Forelimb muscle (tissue), 1 donor: Measurements from ENCODE around the gene TNFAIP6. TPM values are rescaled to one million over a fixed set of nuclear protein-coding genes. Genes with fewer than 3 reads are reported as not detected.

ENCODE experiments used
- DNase-seq: peaks from one replicate; pipeline ENCODE4 v3.0.0-alpha.2; 2013; ENCODE audit warnings: low read depth
- polyA plus RNA-seq: library from polyadenylated mRNA; unstranded; fragments of 120-200 nt; gene quantifications from one replicate; pipeline ENCODE4 v1.2.1, GENCODE V29; 2013; ENCODE audit not compliant: insufficient read length

TNFAIP6 gene
- polyA plus RNA-seq, 1 donor = 12.2 TPM

GRCh38 chr2:151359768-151360461 is 2.5 kb downstream of the TNFAIP6 start:
- DNase-seq = no peak

- DNase-seq = no peak
Observed at GRCh38 chr2:151361674-151362370, 4.4 kb downstream of the TNFAIP6 start.

GRCh38 chr2:151363709-151364108 is 6.3 kb downstream of the TNFAIP6 start:
- DNase-seq = no peak

- DNase-seq = no peak
Observed at GRCh38 chr2:151367571-151367970, 10.2 kb downstream of the TNFAIP6 start.

GRCh38 chr2:151374436-151374835 is 17.0 kb downstream of the TNFAIP6 start:
- DNase-seq = no peak

GRCh38 chr2:151379169-151379568 is 21.8 kb downstream of the TNFAIP6 start:
- no peak for DNase-seq

GRCh38 chr2:151380580-151381235 is 23.3 kb downstream of the TNFAIP6 start:
- DNase-seq = no peak

GRCh38 chr2:151381266-151381665 is 23.9 kb downstream of the TNFAIP6 start:
- no peak for DNase-seq

- DNase-seq = no peak
Observed at GRCh38 chr2:151388011-151388410, 30.6 kb downstream of the TNFAIP6 start.

GRCh38 chr2:151391436-151391835 is 34.0 kb downstream of the TNFAIP6 start:
- DNase-seq = no peak

- no peak for DNase-seq
Observed at GRCh38 chr2:151394509-151394908, 37.1 kb downstream of the TNFAIP6 start.

- DNase-seq = no peak
Observed at GRCh38 chr2:151395509-151396374, 38.4 kb downstream of the TNFAIP6 start.

- no peak for DNase-seq
Observed at GRCh38 chr2:151399981-151400380, 42.6 kb downstream of the TNFAIP6 start.

GRCh38 chr2:151401149-151401548 is 43.8 kb downstream of the TNFAIP6 start:
- no peak for DNase-seq

GRCh38 chr2:151403914-151404313 is 46.5 kb downstream of the TNFAIP6 start:
- no peak for DNase-seq

GRCh38 chr2:151405376-151405775 is 48.0 kb downstream of the TNFAIP6 start:
- DNase-seq = no peak

GRCh38 chr2:151407281-151407680 is 49.9 kb downstream of the TNFAIP6 start:
- DNase-seq = no peak

- no peak for DNase-seq
Observed at GRCh38 chr2:151408788-151409600, 51.6 kb downstream of the TNFAIP6 start.

GRCh38 chr2:151409601-151410484 is 52.5 kb downstream of the TNFAIP6 start, which contains the start of gene RIF1:
RIF1 (plus strand) TSS chr2:151409902; CDS start chr2:151410424, 522 bp downstream.
- DNase-seq = peak; percentile 73

- DNase-seq = no peak
Observed at GRCh38 chr2:151410485-151410834, 53.1 kb downstream of the TNFAIP6 start.
